IMR-90 (cell line): ENCODE measurements around the gene ASB7. TPM values are rescaled to one million over a fixed set of nuclear protein-coding genes. Genes with fewer than 3 reads are reported as not detected.

ENCODE experiments used
- ATAC-seq: fragments of 200-7000 bp; cut with Tn5 transposase; 2 replicates; pipeline ENCODE4 v1.9.1; 2020; ENCODE audit warnings: low read depth, mild to moderate bottlenecking, moderate library complexity
- BruUV-seq: library from RNA; stranded (reverse); fragments of 400-500 nt; replicated peaks from 2 replicates; lab custom pipeline; 2021; lab: Mats Ljungman, UMichigan
- CTCF ChIA-PET: fragments of 300-600 bp; formaldehyde crosslinking; extraction: SDS; loops from one replicate; lab custom pipeline; 2021; ENCODE audit warnings: antibody characterized with exemption; lab: Yijun Ruan, JAX
- POLR2A ChIA-PET: fragments of 300-600 bp; sonication (Branson Sonifier 250); formaldehyde crosslinking; loops from one replicate; lab custom pipeline; 2022; ENCODE audit warnings: antibody characterized with exemption; ENCODE audit not compliant: unreplicated experiment; lab: Charles Lee
- DNase-seq: peaks from one replicate; pipeline ENCODE4 v3.0.0; 2013
- H2AFZ ChIP-seq: replicated peaks from 2 replicates; pipeline ENCODE3; 2013; ENCODE audit warnings: low read length, mild to moderate bottlenecking; ENCODE audit not compliant: poor library complexity
- H2AK5ac ChIP-seq: 2 replicates; pipeline ENCODE4 v1.6.1; 2013; ENCODE audit warnings: low read depth, low read length, inconsistent platforms
- H2AK9ac ChIP-seq: replicated peaks from 2 replicates; pipeline ENCODE3; 2013; ENCODE audit warnings: mild to moderate bottlenecking, low read depth, low read length, moderate library complexity; ENCODE audit not compliant: poor library complexity
- H2BK120ac ChIP-seq: 2 replicates; pipeline ENCODE4 v1.6.1; 2013; ENCODE audit warnings: low read depth, low read length, inconsistent platforms
- H2BK15ac ChIP-seq: 3 replicates; pipeline ENCODE4 v1.6.1; 2013; ENCODE audit warnings: low read depth, low read length, inconsistent platforms
- H2BK20ac ChIP-seq: 2 replicates; pipeline ENCODE4 v1.6.1; 2013; ENCODE audit warnings: low read depth, mild to moderate bottlenecking, inconsistent platforms, low read length, moderate library complexity
- H2BK5ac ChIP-seq: 2 replicates; pipeline ENCODE4 v1.6.1; 2013; ENCODE audit warnings: mild to moderate bottlenecking, low read depth, low read length, inconsistent platforms; ENCODE audit not compliant: poor library complexity, severe bottlenecking
- H3K14ac ChIP-seq: replicated peaks from 2 replicates; pipeline ENCODE4 v1.6.1; 2013; ENCODE audit warnings: low read depth, low read length, inconsistent platforms
- H3K18ac ChIP-seq: 2 replicates; pipeline ENCODE4 v1.6.1; 2013; ENCODE audit warnings: low read depth, low read length, control low read depth
- H3K23ac ChIP-seq: 2 replicates; pipeline ENCODE4 v1.6.1; 2013; ENCODE audit warnings: low read depth, low read length, inconsistent platforms
- H3K27ac ChIP-seq: 2 replicates; pipeline ENCODE4 v1.5.1; 2013; ENCODE audit warnings: mild to moderate bottlenecking, control low read depth, low read length; ENCODE audit not compliant: insufficient read depth
- H3K27me3 ChIP-seq: 2 replicates; pipeline ENCODE4 v1.6.1; 2013; ENCODE audit warnings: low read length; ENCODE audit not compliant: control insufficient read depth, insufficient read depth
- H3K36me3 ChIP-seq: 2 replicates; pipeline ENCODE4 v1.6.1; 2013; ENCODE audit warnings: low read length, mixed read lengths; ENCODE audit not compliant: control insufficient read depth, insufficient read depth
- H3K4ac ChIP-seq: 2 replicates; pipeline ENCODE4 v1.6.1; 2013; ENCODE audit warnings: low read depth, low read length, inconsistent platforms
- H3K4me1 ChIP-seq: 2 replicates; pipeline ENCODE4 v1.6.1; 2013; ENCODE audit warnings: low read length, mixed read lengths; ENCODE audit not compliant: control insufficient read depth, insufficient read depth
- H3K4me2 ChIP-seq: 2 replicates; pipeline ENCODE4 v1.6.1; 2013; ENCODE audit warnings: low read depth, mild to moderate bottlenecking, control low read depth, low read length, moderate library complexity
- H3K4me3 ChIP-seq: 2 replicates; pipeline ENCODE4 v1.5.1; 2013; ENCODE audit warnings: low read depth, mild to moderate bottlenecking, control low read depth, low read length, moderate library complexity; ENCODE audit not compliant: insufficient read depth
- H3K56ac ChIP-seq: 2 replicates; pipeline ENCODE4 v1.6.1; 2013; ENCODE audit warnings: low read length, inconsistent platforms; ENCODE audit not compliant: insufficient read depth; ENCODE audit errors: extremely low read depth
- H3K79me1 ChIP-seq, 2 experiments: 2 replicates each; pipeline ENCODE4 v1.6.1; 2013; ENCODE audit warnings: low read length in 2 of 2, inconsistent platforms in 1 of 2, low read depth in 1 of 2
- H3K9ac ChIP-seq: 2 replicates; pipeline ENCODE4 v1.6.1; 2013; ENCODE audit warnings: low read depth, low read length, control low read depth
- H3K9me1 ChIP-seq: 2 replicates; pipeline ENCODE4 v1.6.1; 2013; ENCODE audit warnings: low read length, inconsistent platforms; ENCODE audit not compliant: insufficient read depth
- H3K9me3 ChIP-seq: 2 replicates; pipeline ENCODE4 v1.6.1; 2013; ENCODE audit warnings: low read length; ENCODE audit not compliant: control insufficient read depth, insufficient read depth
- H4K20me1 ChIP-seq: 2 replicates; pipeline ENCODE4 v1.6.1; 2013; ENCODE audit warnings: low read length, inconsistent platforms; ENCODE audit not compliant: insufficient read depth
- H4K5ac ChIP-seq: 2 replicates; pipeline ENCODE4 v1.6.1; 2013; ENCODE audit warnings: mild to moderate bottlenecking, low read depth, low read length, control low read depth
- H4K8ac ChIP-seq, 2 experiments: 2 replicates each; pipeline ENCODE4 v1.6.1; 2013; ENCODE audit warnings: low read depth in 2 of 2, low read length in 2 of 2, control low read depth in 1 of 2, inconsistent platforms in 1 of 2
- H4K91ac ChIP-seq: 2 replicates; pipeline ENCODE4 v1.6.1; 2013; ENCODE audit warnings: low read depth, low read length, inconsistent platforms; ENCODE audit not compliant: insufficient read depth
- BHLHE40 ChIP-seq: fragments of 150-350 bp; IDR thresholded peaks from 2 replicates; pipeline ENCODE4 v1.6.1; 2016; ENCODE audit warnings: mild to moderate bottlenecking, low read depth, low read length
- CEBPB ChIP-seq: IDR thresholded peaks from 2 replicates; pipeline ENCODE4 v1.6.1; 2012; ENCODE audit warnings: low read depth, low read length, improper control_type of control experiment
- CHD1 ChIP-seq: IDR thresholded peaks from 2 replicates; pipeline ENCODE4 v1.6.1; 2012; ENCODE audit warnings: low read depth, low read length, improper control_type of control experiment
- CTCF ChIP-seq: conservative IDR thresholded peaks from 2 replicates; pipeline ENCODE4 v1.5.1; 2012; ENCODE audit warnings: mild to moderate bottlenecking, low read depth, low read length, improper control_type of control experiment
- ELK1 ChIP-seq: fragments of 150-350 bp; IDR thresholded peaks from 2 replicates; pipeline ENCODE4 v1.6.1; 2016; ENCODE audit warnings: low read depth, mild to moderate bottlenecking, low read length, moderate library complexity, borderline replicate concordance
- FOS ChIP-seq: fragments of 150-350 bp; IDR thresholded peaks from 2 replicates; pipeline ENCODE4 v1.6.1; 2016; ENCODE audit warnings: low read depth, low read length
- MAFK ChIP-seq: IDR thresholded peaks from 2 replicates; pipeline ENCODE4 v1.6.1; 2012; ENCODE audit warnings: low read depth, low read length, improper control_type of control experiment
- MAZ ChIP-seq: IDR thresholded peaks from 2 replicates; pipeline ENCODE4 v1.6.1; 2012; ENCODE audit warnings: low read depth, mild to moderate bottlenecking, low read length, improper control_type of control experiment, moderate library complexity, borderline replicate concordance
- MXI1 ChIP-seq: IDR thresholded peaks from 2 replicates; pipeline ENCODE4 v1.6.1; 2012; ENCODE audit warnings: low read depth, mild to moderate bottlenecking, low read length, moderate library complexity, borderline replicate concordance
- NFE2L2 ChIP-seq: fragments of 150-350 bp; IDR thresholded peaks from 2 replicates; pipeline ENCODE4 v1.6.1; 2016; ENCODE audit warnings: low read depth, mild to moderate bottlenecking, low read length
- POLR2A ChIP-seq: IDR thresholded peaks from 2 replicates; pipeline ENCODE4 v1.6.1; 2012; ENCODE audit warnings: mild to moderate bottlenecking, low read depth, low read length
- RAD21 ChIP-seq: IDR thresholded peaks from 2 replicates; pipeline ENCODE4 v1.6.1; 2012; ENCODE audit warnings: low read length, improper control_type of control experiment
- RCOR1 ChIP-seq: IDR thresholded peaks from 2 replicates; pipeline ENCODE4 v1.6.1; 2012; ENCODE audit warnings: mild to moderate bottlenecking, low read length, improper control_type of control experiment; ENCODE audit not compliant: insufficient replicate concordance
- RFX5 ChIP-seq: IDR thresholded peaks from 2 replicates; pipeline ENCODE4 v1.8.0; 2012; ENCODE audit warnings: low read depth, mild to moderate bottlenecking, low read length, moderate library complexity
- SMC3 ChIP-seq: fragments of 150-350 bp; IDR thresholded peaks from 2 replicates; pipeline ENCODE4 v1.6.1; 2016; ENCODE audit warnings: low read depth, mild to moderate bottlenecking, antibody characterized with exemption, low read length, moderate library complexity
- USF2 ChIP-seq: fragments of 150-350 bp; IDR thresholded peaks from 2 replicates; pipeline ENCODE4 v1.6.1; 2017; ENCODE audit warnings: mild to moderate bottlenecking, antibody characterized with exemption, low read length, low read depth
- WGBS, 2 experiments: methylation state at CpG; one replicate each; pipeline versions ENCODE4 v1.1.5 to v1.1.7; 2013; ENCODE audit warnings: missing lambda C conversion rate in 2 of 2; ENCODE audit not compliant: insufficient read length in 1 of 2; ENCODE audit errors: extremely low coverage in 2 of 2; 5-methylcytosine and 5-hydroxymethylcytosine counted together
- dilution Hi-C: fragments of 300-500 bp; cut with HindIII; formaldehyde crosslinking; loops from one replicate; pipeline ENCODE4 v1.14.3; 2018; ENCODE audit warnings: low sequenced_read_pairs; ENCODE audit not compliant: unreplicated experiment
- in situ Hi-C: fragments of 300-500 bp; cut with MboI; formaldehyde crosslinking; loops from 3 replicates; pipeline ENCODE4 v1.14.3; 2019; ENCODE audit warnings: low sequenced_read_pairs, inconsistent platforms, mixed read lengths
- intact Hi-C: fragments of 100-400 bp; cut with micrococcal nuclease; formaldehyde crosslinking; loops from 2 replicates; pipeline ENCODE4 v1.10.0; 2022
- polyA plus RNA-seq, 3 experiments: library from polyadenylated mRNA; depleted of rRNA; stranded (reverse); fragments of >200 nt; gene quantifications; 2 replicates each; pipeline ENCODE4 v1.2.3, GENCODE V29; 2012; ENCODE audit warnings: low replicate concordance in 1 of 3
- total RNA-seq: library from RNA; depleted of rRNA; stranded (reverse); fragments of >200 nt; gene quantifications from 2 replicates; pipeline ENCODE4 v1.2.3, GENCODE V29; 2012

The ASB7 gene
- total and polyA plus RNA-seq, 2 of the 4 experiments (the other 2 are of a cell fraction), result 7.7 to 16.7 TPM

DNA sequence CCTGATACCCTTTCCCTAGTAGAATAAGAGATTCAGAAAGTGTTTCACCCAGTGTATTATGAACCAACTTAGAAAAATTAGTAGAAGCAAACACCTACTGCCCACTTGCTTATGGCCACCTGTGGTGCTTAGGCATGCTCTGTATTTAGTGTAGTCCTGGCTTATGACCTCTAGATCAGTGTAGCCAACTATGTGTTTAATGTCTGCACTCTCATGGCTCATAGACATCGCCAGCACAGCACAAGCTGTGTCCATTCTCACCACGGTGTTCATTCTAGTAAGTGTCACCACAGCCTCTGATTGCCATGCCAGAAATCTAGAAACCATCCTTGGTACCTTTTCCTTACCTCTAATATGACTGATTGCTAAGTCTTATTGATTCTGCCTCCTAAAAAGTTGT, 14.3 kb downstream of the ASB7 start:
- H2AK9ac ChIP-seq, result peak overlapping the region; percentile 45
- peaks cover 8% of the 10 kb centered on the region for H4K20me1 ChIP-seq
- in situ Hi-C loops (no loop called here), dilution Hi-C loops (no loop called here), intact Hi-C loops (no loop called here)
- no peaks in the 10 kb centered on the region for H3K9me3 ChIP-seq
- H4K5ac ChIP-seq, result no peak overlapping the region
- H3K4me1 ChIP-seq, result no peaks in the 10 kb centered on the region
- WGBS, 2 experiments, result 100% methylated on average over 2 of the region's 2 CpGs; no CpG with 5 or more reads in 1 of the 2 experiments
- no peak overlapping the region for H3K56ac ChIP-seq
- H2BK5ac ChIP-seq, result no peak overlapping the region
- H2BK15ac ChIP-seq, result no peak overlapping the region
- DNase-seq, result no peak
- H3K4me3 ChIP-seq, result no peak overlapping the region
- peaks cover 12 to 14% of the 10 kb centered on the region in 2 experiments for H3K79me1 ChIP-seq
- no peaks in the 10 kb centered on the region for H3K27me3 ChIP-seq
- H2AK5ac ChIP-seq, result no peak overlapping the region
- H4K8ac ChIP-seq, result no peak overlapping the region
- CTCF ChIA-PET, result no interaction called here
- no TSS peak for BruUV-seq
- H3K4me2 ChIP-seq, result no peak overlapping the region
- no peak overlapping the region for H2BK20ac ChIP-seq
- H2BK120ac ChIP-seq, result no peak overlapping the region
- H4K91ac ChIP-seq, result no peak overlapping the region
- TF ChIP-seq MAZ, result no peak
- no peak for TF ChIP-seq RAD21
- TF ChIP-seq NFE2L2, result no peak
- no peak for TF ChIP-seq RFX5
- TF ChIP-seq RCOR1, result no peak
- TF ChIP-seq FOS, result no peak
- TF ChIP-seq CTCF, result no peak
- no peak for TF ChIP-seq USF2
- TF ChIP-seq BHLHE40, result no peak
- TF ChIP-seq CHD1, result no peak
- no peak for TF ChIP-seq POLR2A
- TF ChIP-seq SMC3, result no peak
- no peak for TF ChIP-seq ELK1
- no peak for TF ChIP-seq MAFK
- TF ChIP-seq MXI1, result no peak
- TF ChIP-seq CEBPB, result no peak
- no peak overlapping the region for H3K27ac ChIP-seq
- H3K9me1 ChIP-seq, result peaks cover 5% of the 10 kb centered on the region
- H3K18ac ChIP-seq, result no peak overlapping the region
- no peak overlapping the region for H3K4ac ChIP-seq
- no peak overlapping the region for H3K9ac ChIP-seq
- no peak overlapping the region for H3K14ac ChIP-seq
- no peak for ATAC-seq
- H3K36me3 ChIP-seq, result peaks cover 17% of the 10 kb centered on the region
- POLR2A ChIA-PET, result no interaction called here
- no peak overlapping the region for H2AFZ ChIP-seq
- H3K23ac ChIP-seq, result no peak overlapping the region
